RWPE2 (cell line): ENCODE measurements around the gene UST.

Experiments used
- ATAC-seq: fragments of 200-7000 bp; cut with Tn5 transposase; 3 replicates; pipeline ENCODE4 v1.9.1; 2021; ENCODE audit warnings: low read depth
- DNase-seq: peaks from one replicate; pipeline ENCODE4 v3.0.0-alpha.2; 2020; ENCODE audit warnings: low spot score
- H3K27ac ChIP-seq: fragments of 450-650 bp; 2 replicates; pipeline ENCODE4 v1.5.1; 2017; ENCODE audit warnings: mild to moderate bottlenecking; ENCODE audit not compliant: poor library complexity, severe bottlenecking
- H3K27me3 ChIP-seq: fragments of 250-450 bp; sonication (Bioruptor Pico); 2 replicates; pipeline ENCODE4 v1.5.1; 2021; ENCODE audit warnings: mild to moderate bottlenecking, moderate library complexity; ENCODE audit not compliant: insufficient read depth, poor library complexity, severe bottlenecking
- H3K36me3 ChIP-seq: fragments of 250-450 bp; sonication (Bioruptor Pico); 2 replicates; pipeline ENCODE4 v1.5.1; 2020; ENCODE audit warnings: low read depth, mild to moderate bottlenecking, moderate library complexity
- H3K4me1 ChIP-seq: fragments of 250-450 bp; sonication (Bioruptor Pico); 2 replicates; pipeline ENCODE4 v1.5.1; 2021; ENCODE audit warnings: mild to moderate bottlenecking, moderate library complexity; ENCODE audit not compliant: insufficient read depth, poor library complexity, severe bottlenecking
- H3K4me3 ChIP-seq: fragments of 250-450 bp; sonication (Bioruptor Pico); 2 replicates; pipeline ENCODE4 v1.5.1; 2021; ENCODE audit warnings: mild to moderate bottlenecking, moderate library complexity; ENCODE audit not compliant: severe bottlenecking
- H3K9me3 ChIP-seq: fragments of 250-450 bp; sonication (Bioruptor Pico); 2 replicates; pipeline ENCODE4 v1.5.1; 2021; ENCODE audit warnings: mild to moderate bottlenecking, moderate library complexity; ENCODE audit not compliant: severe bottlenecking
- CTCF ChIP-seq: fragments of 450-650 bp; IDR thresholded peaks from one replicate; pipeline ENCODE4 v1.5.1; 2017; ENCODE audit warnings: mild to moderate bottlenecking, moderate library complexity; ENCODE audit not compliant: poor library complexity, severe bottlenecking

Gene UST

GRCh38 chr6:148790817-148791216 lies 44.0 kb downstream of the UST start:
- H3K36me3 ChIP-seq: no peaks in the 10 kb centered on the region
- H3K4me3 ChIP-seq: no peak overlapping the region
- TF ChIP-seq CTCF: no peak
- H3K4me1 ChIP-seq: no peaks in the 10 kb centered on the region
- DNase-seq (no peak), ATAC-seq (no peak)
- H3K27me3 ChIP-seq: no peaks in the 10 kb centered on the region
- no peak overlapping the region for H3K27ac ChIP-seq
- no peaks in the 10 kb centered on the region for H3K9me3 ChIP-seq

- Histone ChIP-seq H3K36me3 (no peaks in the 10 kb centered on the region), H3K27me3 (no peaks in the 10 kb centered on the region), H3K4me1 (no peaks in the 10 kb centered on the region), H3K9me3 (no peaks in the 10 kb centered on the region), H3K27ac (no peak overlapping the region), H3K4me3 (no peak overlapping the region)
- DNase-seq (no peak), ATAC-seq (no peak)
- TF ChIP-seq CTCF: no peak
Measured at GRCh38 chr6:148791372-148791771, 44.5 kb downstream of the UST start.

GRCh38 chr6:148793721-148794120 lies 46.9 kb downstream of the UST start:
- ATAC-seq (no peak), DNase-seq (no peak)
- Histone ChIP-seq H3K36me3 (no peaks in the 10 kb centered on the region), H3K27ac (no peak overlapping the region), H3K4me1 (no peaks in the 10 kb centered on the region), H3K27me3 (no peaks in the 10 kb centered on the region), H3K9me3 (no peaks in the 10 kb centered on the region), H3K4me3 (no peak overlapping the region)
- TF ChIP-seq CTCF: no peak

GRCh38 chr6:148794797-148795196 lies 48.0 kb downstream of the UST start:
- Histone ChIP-seq H3K4me1 (no peaks in the 10 kb centered on the region), H3K27me3 (no peaks in the 10 kb centered on the region), H3K27ac (no peak overlapping the region), H3K36me3 (no peaks in the 10 kb centered on the region), H3K4me3 (no peak overlapping the region), H3K9me3 (no peaks in the 10 kb centered on the region)
- TF ChIP-seq CTCF: no peak
- ATAC-seq: no peak
- no peak for DNase-seq

GRCh38 chr6:148795563-148795962 lies 48.7 kb downstream of the UST start:
- Histone ChIP-seq H3K4me3 (no peak overlapping the region), H3K4me1 (no peaks in the 10 kb centered on the region), H3K9me3 (no peaks in the 10 kb centered on the region), H3K36me3 (no peaks in the 10 kb centered on the region), H3K27ac (no peak overlapping the region), H3K27me3 (no peaks in the 10 kb centered on the region)
- DNase-seq: no peak
- TF ChIP-seq CTCF: no peak
- ATAC-seq: no peak
